Activated T-helper 1 cell treated with anti-CD3 and anti-CD28 coated beads, Interleukin-12 subunit alpha, Interleukin-12 subunit beta, Interleukin-2, Interleukin-4 antibody, amounts not matched to agents 30 ng/mL and 10 ng/mL and 1 ng/mL, durations not matched to agents 14 hours and 24 hours and 36 hours (primary cell): ENCODE data around the gene FGL2. TPM values are rescaled to one million over a fixed set of nuclear protein-coding genes. Genes with fewer than 3 reads are reported as not detected.
"Not testable (repeated sequence)": the region's sequence is repeated elsewhere in the genome, so short reads cannot be mapped to it uniquely, and the experiment has no call there.

ENCODE experiments used
- DNase-seq: peaks from one replicate; pipeline ENCODE4 v3.0.0; 2021; ENCODE audit warnings: low spot score
- H3K27ac Mint-ChIP-seq: one replicate; pipeline ENCODE4 v1.8.0; 2021; ENCODE audit warnings: mild to moderate bottlenecking, mixed read lengths
- H3K27me3 Mint-ChIP-seq: one replicate; pipeline ENCODE4 v1.8.0; 2022; ENCODE audit warnings: mild to moderate bottlenecking, moderate library complexity, mixed read lengths; ENCODE audit not compliant: insufficient read depth
- H3K36me3 Mint-ChIP-seq: one replicate; pipeline ENCODE4 v1.8.0; 2021; ENCODE audit warnings: low read depth, mixed read lengths
- H3K4me1 Mint-ChIP-seq: one replicate; pipeline ENCODE4 v1.8.0; 2021; ENCODE audit warnings: low read depth, mixed read lengths
- H3K4me3 Mint-ChIP-seq: one replicate; pipeline ENCODE4 v1.8.0; 2021; ENCODE audit warnings: mild to moderate bottlenecking, moderate library complexity, mixed read lengths
- H3K9me3 Mint-ChIP-seq: one replicate; pipeline ENCODE4 v1.8.0; 2021; ENCODE audit warnings: mixed read lengths
- intact Hi-C: fragments of 100-400 bp; cut with micrococcal nuclease; formaldehyde crosslinking; loops from one replicate; pipeline ENCODE4 v1.15.1; 2024
- total RNA-seq: library from RNA; stranded (reverse); gene quantifications from 2 replicates; pipeline ENCODE4 v1.2.3, GENCODE V29; 2022

FGL2 gene
- total RNA-seq, 1 donor from 2014 or later = 4.0 TPM

GRCh38 chr7:77202481-77202976 is 2.9 kb upstream of the FGL2 start:
- peaks cover 4% of the 10 kb centered on the region for H3K9me3 Mint-ChIP-seq
- H3K4me3 Mint-ChIP-seq = no peak overlapping the region
- DNase-seq = no peak
- intact Hi-C loops = loop anchor here (5.0 kb wide), 1 partner anchor 45 kb away; no protein-coding TSS in a partner anchor
- peaks cover 43% of the 10 kb centered on the region for H3K4me1 Mint-ChIP-seq
- H3K27me3 Mint-ChIP-seq = no peaks in the 10 kb centered on the region
- H3K36me3 Mint-ChIP-seq = peaks cover 2% of the 10 kb centered on the region
- H3K27ac Mint-ChIP-seq = no peak overlapping the region

GRCh38 chr7:77200542-77200941 is 923 bp upstream of the FGL2 start:
- H3K4me3 Mint-ChIP-seq = peak overlapping the region; percentile 66

GRCh38 chr7:77197141-77197540 is 2.5 kb downstream of the FGL2 start:
- no peak for DNase-seq
- no peak overlapping the region for H3K4me3 Mint-ChIP-seq
- intact Hi-C loops = no loop called here

More at GRCh38 chr7:77200542-77200941, 923 bp upstream of the FGL2 start:
- H3K36me3 Mint-ChIP-seq = peaks cover 5% of the 10 kb centered on the region
- H3K27ac Mint-ChIP-seq = no peak overlapping the region
- H3K27me3 Mint-ChIP-seq = no peaks in the 10 kb centered on the region
- intact Hi-C loops = loop anchor here (5.0 kb wide), 1 partner anchor 47 kb away; no protein-coding TSS in a partner anchor
- H3K9me3 Mint-ChIP-seq = no peaks in the 10 kb centered on the region
- peaks cover 54% of the 10 kb centered on the region for H3K4me1 Mint-ChIP-seq
- no peak for DNase-seq

GRCh38 chr7:77188731-77189437 is 10.7 kb downstream of the FGL2 start:
- peaks cover 9% of the 10 kb centered on the region for H3K9me3 Mint-ChIP-seq
- no peak overlapping the region for H3K27ac Mint-ChIP-seq
- peaks cover 2% of the 10 kb centered on the region for H3K27me3 Mint-ChIP-seq
- H3K4me3 Mint-ChIP-seq = no peak overlapping the region
- H3K36me3 Mint-ChIP-seq = peaks cover 4% of the 10 kb centered on the region
- intact Hi-C loops = no loop called here
- no peak for DNase-seq
- H3K4me1 Mint-ChIP-seq = peaks cover 17% of the 10 kb centered on the region

More at GRCh38 chr7:77197141-77197540, 2.5 kb downstream of the FGL2 start:
- H3K4me1 Mint-ChIP-seq = peaks cover 57% of the 10 kb centered on the region
- no peak overlapping the region for H3K27ac Mint-ChIP-seq
- H3K9me3 Mint-ChIP-seq = no peaks in the 10 kb centered on the region
- no peaks in the 10 kb centered on the region for H3K27me3 Mint-ChIP-seq
- peaks cover 6% of the 10 kb centered on the region for H3K36me3 Mint-ChIP-seq

GRCh38 chr7:77185866-77186265 is 13.8 kb downstream of the FGL2 start:
- Mint-ChIP-seq H3K27me3 (no peaks in the 10 kb centered on the region), H3K4me1 (no peaks in the 10 kb centered on the region), H3K27ac (no peak overlapping the region), H3K36me3 (peaks cover 5% of the 10 kb centered on the region), H3K4me3 (no peak overlapping the region), H3K9me3 (peaks cover 14% of the 10 kb centered on the region)
- no peak for DNase-seq
- intact Hi-C loops = no loop called here

- H3K4me1 Mint-ChIP-seq = no peaks in the 10 kb centered on the region
- H3K27me3 Mint-ChIP-seq = no peaks in the 10 kb centered on the region
- H3K27ac Mint-ChIP-seq = no peak overlapping the region
- intact Hi-C loops = no loop called here
- no peak for DNase-seq
- peaks cover 5% of the 10 kb centered on the region for H3K36me3 Mint-ChIP-seq
- peaks cover 15% of the 10 kb centered on the region for H3K9me3 Mint-ChIP-seq
- H3K4me3 Mint-ChIP-seq = no peak overlapping the region
Observed at GRCh38 chr7:77184990-77185389, 14.6 kb downstream of the FGL2 start.

GRCh38 chr7:77184463-77184862 is 15.2 kb downstream of the FGL2 start:
- Mint-ChIP-seq H3K4me3 (no peak overlapping the region), H3K27me3 (no peaks in the 10 kb centered on the region)
- intact Hi-C loops = no loop called here

GRCh38 chr7:77182261-77182660 is 17.4 kb downstream of the FGL2 start:
- Mint-ChIP-seq H3K9me3 (peaks cover 15% of the 10 kb centered on the region), H3K27ac (no peak overlapping the region), H3K4me3 (no peak overlapping the region), H3K36me3 (peaks cover 5% of the 10 kb centered on the region), H3K4me1 (no peaks in the 10 kb centered on the region), H3K27me3 (no peaks in the 10 kb centered on the region)
- no peak for DNase-seq
- intact Hi-C loops = no loop called here

More at GRCh38 chr7:77184463-77184862, 15.2 kb downstream of the FGL2 start:
- no peak for DNase-seq
- no peaks in the 10 kb centered on the region for H3K4me1 Mint-ChIP-seq
- H3K9me3 Mint-ChIP-seq = peaks cover 15% of the 10 kb centered on the region
- no peak overlapping the region for H3K27ac Mint-ChIP-seq
- peaks cover 5% of the 10 kb centered on the region for H3K36me3 Mint-ChIP-seq

- DNase-seq = no peak
- Mint-ChIP-seq H3K36me3 (peaks cover 5% of the 10 kb centered on the region), H3K4me1 (no peaks in the 10 kb centered on the region), H3K27me3 (no peaks in the 10 kb centered on the region), H3K9me3 (peaks cover 15% of the 10 kb centered on the region), H3K27ac (no peak overlapping the region), H3K4me3 (no peak overlapping the region)
- intact Hi-C loops = no loop called here
Observed at GRCh38 chr7:77181734-77182133, 17.9 kb downstream of the FGL2 start.

GRCh38 chr7:77181015-77181595 is 18.5 kb downstream of the FGL2 start:
- Mint-ChIP-seq H3K4me3 (no peak overlapping the region), H3K36me3 (peaks cover 5% of the 10 kb centered on the region), H3K9me3 (peaks cover 13% of the 10 kb centered on the region), H3K27me3 (no peaks in the 10 kb centered on the region), H3K27ac (no peak overlapping the region), H3K4me1 (no peaks in the 10 kb centered on the region)
- intact Hi-C loops = no loop called here
- DNase-seq = no peak

- H3K27ac Mint-ChIP-seq, H3K27me3 Mint-ChIP-seq, H3K4me1 Mint-ChIP-seq, DNase-seq, H3K4me3 Mint-ChIP-seq, H3K36me3 Mint-ChIP-seq, intact Hi-C loops, H3K9me3 Mint-ChIP-seq: not testable (repeated sequence)
Observed at GRCh38 chr7:77178024-77178423, 21.6 kb downstream of the FGL2 start.

- intact Hi-C loops, DNase-seq, H3K9me3 Mint-ChIP-seq, H3K4me1 Mint-ChIP-seq, H3K27me3 Mint-ChIP-seq, H3K36me3 Mint-ChIP-seq, H3K27ac Mint-ChIP-seq, H3K4me3 Mint-ChIP-seq: not testable (repeated sequence)
Observed at GRCh38 chr7:77177321-77177904, 22.2 kb downstream of the FGL2 start.

GRCh38 chr7:77175274-77175800 is 24.3 kb downstream of the FGL2 start:
- H3K4me3 Mint-ChIP-seq, DNase-seq, intact Hi-C loops, H3K27me3 Mint-ChIP-seq, H3K9me3 Mint-ChIP-seq, H3K4me1 Mint-ChIP-seq, H3K27ac Mint-ChIP-seq, H3K36me3 Mint-ChIP-seq: not testable (repeated sequence)
